Lower leg skin (tissue), 4 donors: ENCODE data around the gene SCRG1. TPM values are rescaled to one million over a fixed set of nuclear protein-coding genes. Genes with fewer than 3 reads are reported as not detected.
A peak's percentile ranks its signal among the peaks of the same experiment; 100 is the strongest.

Experiments used
- DNase-seq, 2 donors: peaks; one replicate each; pipeline ENCODE4 v3.0.0-alpha.2; 2019; ENCODE audit warnings: low spot score in 2 of 2
- H3K4me3 ChIP-seq: fragments of 200-600 bp; sonication (generic); 2 replicates; pipeline ENCODE4 v1.5.1; 2017; ENCODE audit warnings: mild to moderate bottlenecking, low read depth; ENCODE audit not compliant: poor library complexity, severe bottlenecking
- POLR2A ChIP-seq, 2 donors: fragments of 450-650 bp; IDR thresholded peaks; one replicate each; pipeline ENCODE4 v1.6.1; 2016 to 2017; ENCODE audit warnings: antibody characterized with exemption in 2 of 2, mild to moderate bottlenecking in 1 of 2, moderate library complexity in 1 of 2
- WGBS, 2 donors: methylation state at CpG; one replicate each; pipeline ENCODE4 v1.1.5; 2018; 5-methylcytosine and 5-hydroxymethylcytosine counted together
- intact Hi-C: fragments of 100-400 bp; cut with DNase I; formaldehyde crosslinking; loops from one replicate; pipeline ENCODE4 v1.15.0; 2023; ENCODE audit warnings: low total_unique reads
- total RNA-seq, 4 donors: library from RNA; depleted of rRNA; stranded (reverse); fragments of >200 nt; gene quantifications; one replicate each; pipeline ENCODE4 v1.1.0, GENCODE V29; 2016
- TF ChIP-seq, protein P1 (sequence below), 3 donors: fragments of 450-650 bp; IDR thresholded peaks; one replicate each; pipeline ENCODE4 v1.5.1; 2016; ENCODE audit warnings: antibody characterized with exemption in 3 of 3, mild to moderate bottlenecking in 3 of 3, moderate library complexity in 2 of 3

The SCRG1 gene
- under 1 TPM in 1 of 4 donors, not detected in 3; 0.71 TPM for total RNA-seq

DNA sequence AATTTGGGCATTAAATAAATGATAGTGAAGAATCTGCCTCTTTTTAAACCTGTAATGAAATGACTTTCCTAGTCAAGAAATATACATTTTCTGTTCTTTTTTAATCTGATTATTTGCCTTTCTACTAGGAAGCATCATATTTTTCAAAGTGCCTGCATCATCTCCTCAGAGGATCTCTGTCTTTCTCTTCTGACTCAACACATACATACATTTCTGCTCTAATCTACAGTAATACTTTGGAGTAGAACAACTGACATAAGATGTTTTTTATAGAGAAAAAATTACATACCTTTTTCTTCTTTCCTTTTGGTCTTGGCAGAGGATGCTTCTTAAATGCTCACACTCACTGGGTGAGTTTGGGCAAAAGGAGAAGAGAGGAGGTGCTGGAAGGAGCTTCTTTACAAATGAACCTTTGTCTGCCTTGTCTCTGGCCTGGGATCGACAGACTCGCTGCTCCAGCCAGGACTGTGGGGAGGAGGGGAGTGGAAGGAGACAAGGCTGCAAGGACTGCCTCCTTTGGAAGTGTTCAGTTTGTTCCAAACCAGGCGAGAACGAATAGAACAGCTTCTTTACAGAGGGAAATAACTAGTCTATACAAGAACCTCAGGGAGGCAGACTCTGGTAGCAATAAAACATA is at the start of gene SCRG1:
Gene SCRG1 (minus strand): TSS at position 338 of the 637 bp plus-strand sequence. CDS start 7,702 bp downstream, outside the sequence.
- H3K4me3 ChIP-seq = no peak within 1 kb of the TSS
- no peak for DNase-seq
- intact Hi-C loops = no loop called here
- 27 to 57% methylated on average over 4 of the region's 4 CpGs for WGBS, 2 donors
- TF ChIP-seq POLR2A (IDR thresholded peaks at IDR 0.05) = no peak
- TF ChIP-seq, protein P1, sequence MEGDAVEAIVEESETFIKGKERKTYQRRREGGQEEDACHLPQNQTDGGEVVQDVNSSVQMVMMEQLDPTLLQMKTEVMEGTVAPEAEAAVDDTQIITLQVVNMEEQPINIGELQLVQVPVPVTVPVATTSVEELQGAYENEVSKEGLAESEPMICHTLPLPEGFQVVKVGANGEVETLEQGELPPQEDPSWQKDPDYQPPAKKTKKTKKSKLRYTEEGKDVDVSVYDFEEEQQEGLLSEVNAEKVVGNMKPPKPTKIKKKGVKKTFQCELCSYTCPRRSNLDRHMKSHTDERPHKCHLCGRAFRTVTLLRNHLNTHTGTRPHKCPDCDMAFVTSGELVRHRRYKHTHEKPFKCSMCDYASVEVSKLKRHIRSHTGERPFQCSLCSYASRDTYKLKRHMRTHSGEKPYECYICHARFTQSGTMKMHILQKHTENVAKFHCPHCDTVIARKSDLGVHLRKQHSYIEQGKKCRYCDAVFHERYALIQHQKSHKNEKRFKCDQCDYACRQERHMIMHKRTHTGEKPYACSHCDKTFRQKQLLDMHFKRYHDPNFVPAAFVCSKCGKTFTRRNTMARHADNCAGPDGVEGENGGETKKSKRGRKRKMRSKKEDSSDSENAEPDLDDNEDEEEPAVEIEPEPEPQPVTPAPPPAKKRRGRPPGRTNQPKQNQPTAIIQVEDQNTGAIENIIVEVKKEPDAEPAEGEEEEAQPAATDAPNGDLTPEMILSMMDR (IDR thresholded peaks at IDR 0.05) = no peak

GRCh38 chr4:173448103-173448502 is 49.2 kb upstream of the SCRG1 start:
- peak in 1 of 2 donors; percentile 23 for DNase-seq
- TF ChIP-seq POLR2A (IDR thresholded peaks at IDR 0.05) = no peak
- TF ChIP-seq, protein P1 (IDR thresholded peaks at IDR 0.05) = no peak
- WGBS, 2 donors = 41 to 48% methylated on average over 2 of the region's 2 CpGs
- intact Hi-C loops = no loop called here
- no peak overlapping the region for H3K4me3 ChIP-seq

GRCh38 chr4:173446416-173446815 is 47.5 kb upstream of the SCRG1 start:
- WGBS, 2 donors = 96 to 98% methylated on average over 1 of the region's 1 CpG
- DNase-seq = no peak
- no peak for TF ChIP-seq POLR2A (IDR thresholded peaks at IDR 0.05)
- TF ChIP-seq, protein P1 (IDR thresholded peaks at IDR 0.05) = no peak
- H3K4me3 ChIP-seq = no peak overlapping the region
- intact Hi-C loops = no loop called here

DNA sequence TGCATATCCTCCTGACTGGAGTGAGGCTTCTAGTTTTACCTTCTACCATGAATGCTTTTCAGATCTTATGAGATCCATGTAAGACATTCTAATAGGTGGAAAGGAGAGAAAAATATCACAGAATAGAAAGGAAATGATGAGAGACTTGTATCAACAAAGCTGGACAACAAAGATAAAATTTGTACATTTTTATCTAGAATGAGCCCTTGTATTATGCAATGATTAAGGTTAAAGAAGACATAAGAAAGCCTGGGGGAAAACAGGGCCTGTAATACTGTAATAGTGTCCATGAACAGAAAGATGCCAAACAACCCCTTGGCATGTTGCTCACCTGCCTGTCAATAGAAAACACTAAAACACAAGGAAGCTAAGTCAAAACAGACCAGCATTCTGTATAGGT is 44.2 kb upstream of the SCRG1 start:
- no peak for TF ChIP-seq POLR2A (IDR thresholded peaks at IDR 0.05)
- TF ChIP-seq, protein P1 (IDR thresholded peaks at IDR 0.05) = no peak
- DNase-seq = no peak
- intact Hi-C loops = no loop called here
- no peak overlapping the region for H3K4me3 ChIP-seq

GRCh38 chr4:173442223-173442932 is 43.5 kb upstream of the SCRG1 start:
- intact Hi-C loops = no loop called here
- H3K4me3 ChIP-seq = no peak overlapping the region
- no peak for DNase-seq
- TF ChIP-seq, protein P1 (IDR thresholded peaks at IDR 0.05) = no peak
- no peak for TF ChIP-seq POLR2A (IDR thresholded peaks at IDR 0.05)
- 81 to 83% methylated on average over 10 of the region's 10 CpGs for WGBS, 2 donors
